Femur (tissue), 1 donor: ENCODE measurements around the gene PSTPIP2.
"Not testable (repeated sequence)": the region's sequence is repeated elsewhere in the genome, so short reads cannot be mapped to it uniquely, and the experiment has no call there.

ENCODE experiments used
- DNase-seq: peaks from one replicate; pipeline ENCODE4 v3.0.0-alpha.2; 2017

PSTPIP2 gene

DNA sequence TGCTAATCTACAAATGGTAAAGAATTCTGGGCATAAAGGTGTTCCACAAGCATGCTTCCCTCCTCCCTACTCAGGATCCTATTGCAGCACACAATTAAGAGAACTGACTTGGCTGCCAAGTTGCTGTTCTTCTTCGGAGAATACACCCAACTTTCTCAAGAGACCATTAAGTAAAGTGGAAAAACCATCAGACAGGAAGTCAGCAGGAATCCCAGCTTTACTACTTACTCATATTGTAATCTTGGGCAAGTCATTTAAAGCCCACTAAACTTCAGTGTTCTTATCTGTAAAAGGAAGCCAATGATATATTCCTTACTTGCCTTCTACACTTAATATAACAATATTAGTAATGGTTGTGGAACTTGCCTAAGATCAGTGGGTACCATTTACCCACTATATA, 37.8 kb downstream of the PSTPIP2 start:
- DNase-seq = no peak

DNA sequence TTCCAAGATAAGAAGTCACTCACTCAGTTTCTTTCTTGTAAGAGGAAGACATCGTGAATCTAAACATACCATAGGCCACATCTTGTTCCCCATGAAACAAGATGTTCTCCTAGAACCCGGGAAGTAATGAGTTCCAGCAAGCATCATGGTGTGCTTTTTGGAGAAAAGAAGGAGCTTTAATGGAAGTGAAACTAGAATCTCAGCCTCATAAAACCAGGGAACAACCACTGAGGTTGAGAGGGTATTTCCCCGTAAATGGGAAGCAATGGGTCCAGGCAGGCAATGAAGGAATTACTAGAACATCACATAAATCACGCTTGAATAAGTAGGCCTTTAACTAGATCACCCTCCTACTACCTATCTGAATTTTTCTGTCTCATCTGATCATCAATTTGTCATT, 40.3 kb downstream of the PSTPIP2 start:
- DNase-seq = no peak

DNA sequence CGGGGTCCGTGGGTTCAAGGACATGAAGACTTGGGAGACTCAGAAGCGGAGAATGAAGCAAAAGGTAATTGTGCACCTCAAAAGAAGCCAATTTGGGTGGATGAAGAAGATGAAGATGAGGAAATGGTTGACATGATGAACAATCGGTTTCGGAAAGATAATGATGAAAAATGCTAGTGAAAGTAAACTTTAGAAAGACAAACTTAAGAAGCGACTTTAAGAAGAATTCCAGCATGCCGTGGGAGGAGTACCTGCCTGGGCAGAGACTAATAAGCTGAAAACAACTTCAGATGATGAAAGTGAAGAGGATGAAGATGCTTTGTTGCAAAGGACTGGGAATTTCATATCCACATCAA, 43.5 kb downstream of the PSTPIP2 start:
- DNase-seq = no peak

DNA sequence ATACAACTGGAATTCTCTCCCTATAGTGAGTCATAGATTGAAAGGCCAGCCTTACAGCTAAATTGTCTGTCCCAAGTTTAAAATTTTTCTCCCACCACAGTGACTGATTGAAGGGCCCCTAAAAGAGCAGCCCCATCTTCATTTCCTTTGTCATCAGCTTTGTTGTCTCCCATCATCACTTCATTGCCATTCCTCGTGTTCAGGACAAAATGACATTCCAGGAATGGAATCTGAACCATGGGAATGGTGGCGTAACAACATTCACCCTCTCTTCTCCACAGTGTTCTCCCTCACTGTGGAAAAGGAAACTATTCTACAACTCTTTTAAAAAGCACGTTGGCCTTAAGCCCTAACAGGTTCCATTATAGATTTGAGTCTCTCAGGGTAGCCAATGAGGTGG, 52.1 kb downstream of the PSTPIP2 start:
- DNase-seq = no peak

DNA sequence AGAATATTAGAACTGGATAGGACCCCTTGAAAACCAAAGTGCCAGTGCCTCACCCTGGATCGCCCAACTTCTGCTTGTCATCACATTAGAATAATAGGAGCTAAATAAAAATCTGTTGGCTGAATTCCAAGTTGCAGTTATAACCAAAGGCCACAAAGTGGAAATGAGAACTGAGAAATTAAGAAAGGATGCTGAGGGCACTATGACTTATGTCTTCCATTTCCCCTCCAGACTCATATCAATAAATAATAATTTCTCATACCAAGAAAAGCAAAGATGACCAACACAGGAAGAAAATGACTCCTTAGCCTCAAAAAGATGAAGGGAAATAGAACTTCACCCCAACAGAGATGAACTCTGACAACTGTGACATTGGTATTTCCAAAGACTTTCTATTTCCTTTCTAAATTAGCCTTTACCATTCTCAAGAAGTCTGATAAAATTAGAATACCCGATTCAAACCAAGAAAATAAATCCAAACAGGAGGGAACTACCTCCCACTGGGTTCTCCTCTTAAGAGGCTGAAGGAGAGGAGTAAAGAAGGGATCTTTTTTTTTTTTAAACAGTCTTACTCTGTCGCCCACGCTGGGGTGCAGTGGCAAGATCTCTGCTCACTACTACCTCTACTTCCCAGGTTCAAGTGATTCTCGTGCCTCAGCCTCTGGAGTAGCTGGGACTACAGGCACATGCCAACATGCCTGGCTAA, 58.4 kb downstream of the PSTPIP2 start:
- no peak for DNase-seq

DNA sequence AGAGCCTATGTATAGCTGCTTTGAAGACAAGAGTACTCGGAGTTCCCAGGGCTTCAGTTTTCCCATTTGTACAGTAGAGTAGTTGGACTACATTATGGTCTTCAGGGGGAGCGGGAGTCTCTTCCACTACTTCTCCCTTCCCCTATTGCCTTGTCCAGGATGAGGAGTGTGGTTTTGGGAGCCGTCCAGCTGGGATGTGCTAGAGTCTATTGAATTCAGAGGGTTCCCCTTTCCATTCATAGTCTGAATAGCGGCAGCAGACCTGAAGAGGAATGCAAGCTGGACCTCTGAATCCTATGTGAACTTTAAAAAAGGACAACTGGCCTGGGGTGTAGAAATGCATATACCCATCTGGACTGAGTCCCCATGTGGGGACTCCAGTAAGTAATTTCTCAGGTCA, 61.4 kb downstream of the PSTPIP2 start:
- no peak for DNase-seq

DNA sequence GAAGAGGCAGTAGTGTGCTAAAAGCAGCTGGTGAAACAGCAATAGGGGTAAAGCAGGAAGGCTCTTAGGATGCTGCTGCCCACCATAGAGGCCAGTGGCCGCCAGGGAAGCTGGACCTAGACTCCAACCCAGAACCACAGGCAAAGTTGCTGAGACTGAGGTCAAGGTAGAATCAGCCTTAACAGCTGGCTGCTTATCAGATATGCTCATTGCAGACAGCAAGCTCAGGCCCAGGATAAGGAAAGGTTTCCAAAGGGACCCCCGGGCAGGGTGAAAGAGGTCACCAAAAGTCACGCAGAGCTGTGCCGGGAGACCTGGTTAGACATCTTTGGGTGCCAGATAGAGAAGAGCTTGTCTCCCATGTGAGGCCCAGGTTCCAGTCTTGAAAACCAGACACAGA, 62.0 kb downstream of the PSTPIP2 start:
- no peak for DNase-seq

DNA sequence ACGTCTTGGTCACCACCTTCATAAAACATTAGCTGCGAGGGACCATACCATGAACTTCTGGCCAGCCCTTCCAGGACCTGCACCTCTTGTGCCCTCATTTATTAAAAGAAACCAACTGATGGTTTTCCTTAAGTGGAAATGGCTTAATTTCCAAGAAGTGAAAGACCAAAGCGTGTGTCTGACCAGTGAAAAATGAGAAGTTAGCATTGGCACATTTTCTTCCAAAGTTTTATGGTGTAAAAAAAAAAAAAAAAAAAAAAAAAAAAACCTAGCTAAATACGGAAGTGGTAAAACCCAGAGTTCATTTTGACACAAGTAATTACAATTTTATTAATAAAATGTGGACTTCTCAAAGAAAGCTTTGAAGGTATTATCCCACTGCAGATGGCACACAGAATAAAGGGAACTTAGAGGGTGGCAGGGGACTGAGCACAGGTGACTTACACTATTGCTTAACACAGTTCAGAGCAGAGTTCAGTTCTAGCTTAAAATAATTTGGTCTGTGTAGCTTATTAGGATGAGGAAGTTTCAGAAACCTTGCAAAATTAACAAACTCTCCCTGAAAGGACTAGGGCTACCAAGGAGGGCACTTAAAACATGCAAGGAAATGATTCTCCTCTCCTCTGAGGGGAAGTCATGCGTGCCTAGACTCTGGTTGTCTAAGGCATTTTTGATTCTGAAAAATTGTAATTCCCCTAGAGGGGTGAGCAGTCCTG, 62.8 kb downstream of the PSTPIP2 start:
- DNase-seq = no peak

DNA sequence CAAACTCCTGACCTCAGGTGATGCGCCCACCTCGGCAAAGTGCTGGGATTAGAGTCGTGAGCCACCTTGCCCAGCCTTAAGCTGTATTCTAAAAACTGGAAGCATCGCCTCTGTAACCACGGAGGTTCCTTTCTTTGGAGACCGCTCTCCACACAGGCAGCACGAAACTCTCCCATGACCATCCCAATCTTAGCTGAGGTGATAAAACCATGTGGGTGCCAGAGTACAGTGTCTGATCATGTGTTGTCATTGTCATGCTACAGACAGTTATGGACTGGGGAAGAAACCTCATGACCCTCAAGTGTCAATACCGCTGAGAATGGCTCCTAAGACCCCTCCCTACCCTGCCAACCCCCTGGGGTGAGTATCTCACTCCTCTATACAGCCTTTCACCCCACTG, 63.5 kb downstream of the PSTPIP2 start:
- no peak for DNase-seq

DNA sequence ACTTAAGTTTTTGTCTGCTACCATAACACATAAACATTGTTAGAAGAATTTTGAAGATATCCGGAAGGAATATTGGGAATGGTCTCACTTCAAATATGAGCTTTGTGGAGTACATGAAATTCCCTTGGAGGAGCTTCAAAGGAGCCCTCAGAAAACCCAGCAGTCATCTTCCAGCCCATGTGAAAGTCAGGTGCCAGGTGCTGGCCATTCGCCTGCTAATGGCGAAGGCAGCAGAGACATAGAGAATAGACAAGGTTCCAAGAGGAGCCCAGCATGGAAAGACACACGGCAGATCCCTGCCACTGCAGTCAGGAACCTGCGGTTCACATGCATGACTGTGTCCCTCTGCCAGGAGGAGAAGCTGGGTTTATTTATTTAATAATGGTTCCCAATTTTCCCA, 64.9 kb downstream of the PSTPIP2 start:
- DNase-seq = no peak

DNA sequence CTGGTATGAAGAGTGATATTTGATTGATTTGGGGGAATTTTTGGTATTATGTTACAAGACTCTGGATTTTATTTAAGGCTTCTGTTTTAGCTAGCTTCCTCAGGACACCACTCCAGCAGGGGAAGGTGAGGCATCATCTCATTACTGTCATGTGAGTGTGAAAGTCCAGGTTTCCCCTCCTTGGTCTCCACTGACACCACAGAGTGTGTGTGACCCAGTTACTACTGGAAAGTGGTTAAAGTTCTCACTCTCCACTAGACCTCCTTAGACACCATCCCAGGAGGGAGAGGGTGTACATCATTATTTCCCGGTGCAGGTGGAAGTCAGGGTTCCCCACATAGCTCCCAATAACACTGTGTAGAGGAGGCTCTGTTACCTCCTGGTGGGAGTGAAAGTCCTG, 69.1 kb downstream of the PSTPIP2 start:
- no peak for DNase-seq

DNA sequence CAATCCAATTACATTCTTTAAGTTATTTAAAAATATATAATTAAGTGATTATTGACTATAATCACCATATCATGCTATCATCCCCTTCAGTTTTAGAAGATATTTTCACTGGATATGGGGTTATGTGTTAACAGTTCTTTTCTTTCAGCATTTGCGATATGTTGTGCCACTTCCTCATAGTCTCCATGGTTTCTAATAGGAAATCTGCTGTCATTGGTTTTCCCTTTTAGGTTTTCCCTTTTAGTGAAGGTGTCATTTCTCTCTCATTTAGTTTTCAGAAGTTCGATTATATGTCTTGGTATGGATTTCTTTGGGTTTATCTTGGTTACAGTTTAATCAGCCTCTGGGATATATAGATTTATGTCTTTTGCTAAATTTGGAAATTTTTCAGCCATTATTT, 70.2 kb downstream of the PSTPIP2 start:
- DNase-seq = no peak

DNA sequence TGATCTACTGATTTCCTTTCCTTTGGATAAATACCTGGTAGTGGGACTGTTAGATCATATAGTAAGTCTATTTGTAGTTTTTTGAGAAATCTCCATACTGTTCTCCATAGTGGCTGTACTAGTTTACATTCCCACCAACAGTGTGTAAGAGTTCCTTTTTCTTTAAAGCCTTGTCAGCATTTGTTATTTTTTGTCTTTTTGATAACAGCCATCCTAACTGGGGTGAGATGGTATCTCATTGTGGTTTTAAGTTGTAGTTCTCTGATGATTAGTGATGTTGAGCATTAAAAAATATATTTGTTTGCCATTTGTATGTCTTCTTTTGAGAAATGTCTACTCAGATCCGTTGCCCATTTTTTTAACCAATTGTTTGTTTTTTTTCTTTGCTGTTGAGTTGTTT, 71.0 kb downstream of the PSTPIP2 start:
- no peak for DNase-seq

DNA sequence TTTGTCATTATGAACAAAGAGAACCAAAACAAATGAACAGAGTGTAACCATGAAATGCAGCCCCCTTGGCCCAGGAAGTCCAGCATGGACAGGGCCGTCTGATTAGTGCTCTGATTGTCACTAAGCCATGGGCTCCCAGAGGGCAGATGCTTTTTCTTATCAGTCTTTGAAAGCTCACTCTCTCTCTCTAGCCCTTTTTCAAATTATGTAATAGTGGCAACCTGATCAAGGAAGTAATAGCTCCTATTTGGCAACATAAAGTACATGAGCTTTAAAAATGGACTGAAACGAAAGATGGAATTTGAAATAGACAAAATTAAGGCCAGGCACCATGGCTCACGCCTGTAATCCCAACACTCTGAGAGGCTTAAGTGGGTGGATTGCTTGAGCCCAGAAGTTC, 72.5 kb downstream of the PSTPIP2 start:
- no peak for DNase-seq

DNA sequence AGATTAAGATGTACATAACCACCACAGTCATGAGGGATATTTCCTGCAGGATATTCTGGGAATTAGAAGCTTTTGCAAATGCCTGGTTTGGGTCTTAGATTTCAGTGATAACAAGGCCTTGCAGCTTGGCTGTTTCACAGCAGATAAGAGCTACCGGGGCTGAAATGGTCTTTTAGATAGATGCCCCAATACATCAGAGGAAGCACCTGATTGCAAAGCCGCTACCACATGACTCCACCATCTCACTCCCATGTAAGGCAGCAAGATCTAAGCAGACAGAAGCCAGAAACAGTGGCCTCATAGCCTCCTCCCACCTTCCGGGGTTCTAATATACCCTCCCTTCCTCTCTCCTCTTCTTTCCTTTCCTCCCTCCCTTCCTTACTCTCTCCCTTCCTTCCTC, 73.8 kb downstream of the PSTPIP2 start:
- no peak for DNase-seq

DNA sequence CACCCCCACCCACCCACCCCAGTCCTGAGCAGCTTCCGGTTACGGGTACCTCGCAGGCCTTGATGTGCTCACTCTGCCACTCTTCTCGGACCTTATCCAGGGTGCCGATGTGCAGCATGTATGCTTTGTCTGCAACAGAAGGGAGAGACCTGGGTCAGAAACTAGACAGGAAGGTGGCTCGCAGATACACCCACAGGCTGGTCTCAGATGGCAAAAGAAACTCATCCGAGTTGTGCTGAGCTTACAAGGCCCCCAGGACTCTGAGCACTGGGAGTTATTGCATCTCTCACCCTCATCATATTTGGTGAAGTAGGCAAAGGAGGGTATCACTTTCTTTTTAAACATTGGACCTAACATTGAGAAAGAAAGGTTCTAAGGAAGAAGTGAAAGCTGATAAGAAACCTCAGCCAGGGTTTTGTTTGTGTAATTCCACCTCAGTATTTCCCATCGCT, 74.3 kb downstream of the PSTPIP2 start:
- no peak for DNase-seq

DNA sequence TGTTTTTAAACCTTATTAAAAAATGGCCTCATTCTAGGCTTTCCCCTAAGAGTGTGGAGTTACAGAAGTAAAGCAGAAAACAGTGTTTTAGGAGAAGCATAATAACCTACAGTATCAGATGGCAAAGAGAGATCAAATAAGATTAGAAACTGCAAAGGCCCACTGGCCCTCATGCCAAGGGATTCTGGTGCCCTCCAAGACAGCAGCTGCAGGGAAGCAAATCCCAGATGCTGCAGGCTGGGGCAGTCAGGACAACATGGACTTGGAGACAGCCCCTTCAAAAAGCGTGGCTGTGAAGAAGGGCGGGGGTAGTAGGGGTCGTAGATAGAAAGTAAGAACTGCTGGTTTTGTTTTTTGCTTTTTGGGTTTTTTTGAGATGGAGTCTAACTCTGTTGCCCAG, 76.6 kb downstream of the PSTPIP2 start:
- no peak for DNase-seq

DNA sequence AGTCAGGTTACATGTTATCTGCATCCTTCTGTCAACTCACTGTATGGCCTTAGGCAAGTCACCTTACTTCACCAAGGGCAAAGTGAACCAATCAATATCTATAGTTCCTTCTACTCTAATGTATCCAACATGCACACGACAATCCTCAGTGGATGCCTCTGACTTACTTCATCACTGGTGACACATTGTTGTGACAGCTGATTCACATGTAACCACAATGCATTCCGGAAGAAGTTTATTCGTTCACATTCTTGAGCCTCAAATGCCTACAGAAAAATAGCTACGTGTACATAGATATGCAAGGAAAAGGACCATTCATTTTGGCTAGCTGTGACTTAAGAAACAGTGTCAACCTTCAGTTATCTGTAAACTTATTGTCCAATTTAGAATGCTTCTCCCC, 78.6 kb downstream of the PSTPIP2 start:
- DNase-seq = no peak

DNA sequence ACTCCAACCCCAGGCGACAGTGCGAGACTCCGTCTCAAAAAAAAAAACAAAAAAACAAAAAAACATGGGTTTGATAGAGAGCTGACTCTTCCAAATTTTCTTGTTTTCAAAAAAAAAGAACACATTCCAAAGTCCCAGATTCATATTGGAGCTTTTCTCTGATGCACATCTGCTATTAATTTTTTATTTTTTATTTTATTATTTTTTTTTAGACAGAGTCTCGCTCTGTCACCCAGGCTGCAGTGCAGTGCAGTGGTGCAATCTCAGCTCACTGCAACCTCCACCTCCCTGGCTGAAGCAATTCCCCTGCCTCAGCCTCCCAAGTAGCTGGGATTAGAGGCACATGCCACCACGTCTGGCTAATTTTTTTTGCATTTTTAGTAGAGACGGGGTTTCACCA, 79.5 kb downstream of the PSTPIP2 start:
- DNase-seq = not testable (repeated sequence)

DNA sequence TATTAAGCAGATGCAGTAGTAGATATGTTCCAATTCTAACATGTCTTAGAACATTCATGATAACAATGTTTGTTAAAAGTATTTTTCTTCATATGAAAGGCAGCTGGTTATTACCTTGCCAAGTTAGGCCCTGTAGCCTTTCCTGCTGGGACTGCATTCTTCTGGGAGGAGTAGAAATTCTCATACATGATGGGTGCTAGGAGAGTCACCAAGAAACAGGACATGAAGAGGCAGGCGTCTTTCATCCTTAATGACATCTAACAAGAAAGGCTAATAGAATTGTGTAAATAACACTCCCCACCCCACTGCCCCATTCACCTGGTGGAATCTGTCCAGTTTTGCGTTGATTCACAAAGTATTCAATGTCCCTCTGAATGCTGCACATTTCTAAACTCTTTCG, 80.3 kb downstream of the PSTPIP2 start:
- DNase-seq = no peak

DNA sequence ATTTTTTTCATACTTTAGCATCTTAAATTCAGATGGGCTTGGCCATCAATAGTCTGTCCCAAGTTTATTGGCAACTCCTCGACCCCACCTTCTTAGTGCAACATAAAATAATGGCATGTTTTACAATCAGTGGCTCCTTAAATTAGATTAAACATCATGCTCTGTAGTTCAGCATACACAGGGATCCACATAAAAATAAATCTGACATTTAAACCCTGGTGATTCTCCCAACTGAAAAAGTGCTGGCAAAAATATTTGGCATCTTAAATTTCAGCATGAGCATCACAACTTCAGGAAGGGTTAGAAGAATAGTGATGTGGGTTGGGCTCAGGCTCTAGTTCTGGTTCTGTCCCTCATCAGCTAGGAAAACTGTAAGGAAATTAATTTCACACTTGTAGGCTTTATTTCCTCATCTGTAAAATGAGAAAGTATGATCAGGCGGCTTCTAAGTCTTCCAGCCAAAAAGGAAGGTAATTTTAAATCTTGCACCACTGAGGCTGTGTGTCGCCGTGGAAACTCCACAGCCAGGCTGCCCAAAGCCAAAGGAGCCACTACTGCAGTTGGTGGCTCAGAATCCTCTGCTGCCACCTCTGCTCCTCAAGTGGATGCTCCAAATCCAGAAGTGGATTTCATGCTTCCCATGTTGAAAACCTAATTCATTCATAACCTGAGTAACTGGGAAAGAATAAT, 87.4 kb downstream of the PSTPIP2 start:
- DNase-seq = no peak

DNA sequence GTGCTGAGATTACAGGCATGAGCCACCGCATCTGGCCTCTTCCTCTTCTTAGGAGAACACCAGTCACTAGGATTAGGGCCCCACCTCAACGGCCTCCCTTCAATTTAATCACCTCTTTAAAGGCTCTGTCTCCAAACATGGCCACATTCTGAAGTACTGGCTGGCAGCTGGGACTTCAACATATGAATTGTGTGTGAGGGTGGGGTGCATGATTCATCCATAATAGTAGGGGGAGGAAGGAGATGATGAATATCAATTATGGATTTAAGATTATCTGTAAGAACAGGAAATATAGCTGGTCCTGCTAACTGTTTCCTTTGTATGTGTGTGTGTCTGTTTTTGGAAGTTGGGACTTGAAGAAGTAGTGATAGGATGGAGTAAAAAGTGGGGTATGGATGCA, 90.2 kb downstream of the PSTPIP2 start:
- no peak for DNase-seq

DNA sequence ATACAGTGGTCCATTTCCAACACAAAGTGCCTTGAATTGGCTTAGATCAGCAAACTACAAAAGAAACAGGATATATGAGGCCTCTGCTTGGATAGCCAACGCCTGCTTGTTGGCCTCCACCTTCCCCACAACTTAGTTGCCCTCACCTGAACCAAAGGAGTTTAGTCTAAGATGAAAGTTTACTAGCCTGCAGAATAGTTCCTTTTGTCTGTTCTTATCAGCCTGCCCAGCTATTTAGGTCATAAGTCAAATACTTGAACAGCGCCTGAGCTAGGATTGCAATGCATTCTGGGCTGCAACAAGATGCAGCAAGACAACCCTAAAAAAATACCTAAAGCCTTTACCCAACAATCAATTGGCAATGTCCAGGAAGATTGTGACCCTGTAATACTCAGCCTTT, 91.8 kb downstream of the PSTPIP2 start:
- DNase-seq = no peak

DNA sequence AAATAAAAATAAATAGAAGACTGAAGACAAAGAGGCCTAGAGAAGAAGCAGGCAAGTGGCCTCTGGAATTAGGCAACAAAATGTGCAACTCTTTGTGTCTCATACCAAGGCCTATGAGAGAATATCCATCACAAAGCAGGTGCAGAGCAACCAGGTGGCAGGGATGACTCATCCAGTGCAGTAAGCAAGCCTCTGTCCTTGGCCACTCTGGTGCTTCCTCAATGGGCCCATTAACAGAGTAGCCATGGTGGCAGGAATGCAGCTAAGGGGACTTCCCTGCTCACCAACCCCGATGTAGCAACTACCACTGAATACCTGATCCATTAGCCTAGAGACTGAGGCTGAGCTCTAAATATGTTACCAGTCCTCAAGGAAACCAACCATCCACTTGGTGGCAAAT, 94.0 kb downstream of the PSTPIP2 start:
- no peak for DNase-seq
